K562 (cell line): ENCODE measurements around the gene OR10T2. TPM values are rescaled to one million over a fixed set of nuclear protein-coding genes. Genes with fewer than 3 reads are reported as not detected.
"Not testable (repeated sequence)": the region's sequence is repeated elsewhere in the genome, so short reads cannot be mapped to it uniquely, and the experiment has no call there.

Experiments used
- ATAC-seq: fragments of 200-7000 bp; cut with Tn5 transposase; 3 replicates; pipeline ENCODE4 v1.9.1; 2020; ENCODE audit warnings: moderate library complexity
- BruUV-seq: library from RNA; stranded (reverse); fragments of 400-500 nt; replicated peaks from 2 replicates; lab custom pipeline; 2021; lab: Mats Ljungman, UMichigan
- CTCF ChIA-PET: fragments of 300-600 bp; formaldehyde crosslinking; extraction: SDS; loops from one replicate; lab custom pipeline; 2021; ENCODE audit warnings: low intra/inter-chr PET ratio; lab: Yijun Ruan, JAX
- POLR2A ChIA-PET: fragments of 300-600, 350-650 bp; sonication (Branson Sonifier 250); formaldehyde crosslinking; extraction: SDS; loops from one replicate; lab custom pipeline; 2021; ENCODE audit warnings: antibody characterized with exemption, inconsistent platforms; lab: Yijun Ruan, JAX
- DNase-seq, 4 experiments: peaks; one replicate each; pipeline versions ENCODE4 v3.0.0 to v3.0.0-alpha.2; 2011 to 2018; ENCODE audit warnings: low spot score in 3 of 4, mixed read lengths in 3 of 4; ENCODE audit errors: extremely low read depth in 1 of 4
- FAIRE-seq: peaks from 2 replicates; lab custom pipeline; 2011; peaks lifted over from hg19 to GRCh38; lab: Jason Lieb, UNC
- H2AFZ ChIP-seq: 2 replicates; pipeline ENCODE4 v1.6.0; 2011; ENCODE audit warnings: low read depth, low read length, control low read depth, inconsistent platforms
- H3K27ac ChIP-seq: fragments of 200-600 bp; 3 replicates; pipeline ENCODE4 v1.8.0; 2011; ENCODE audit warnings: low read depth, mild to moderate bottlenecking, control low read depth, inconsistent platforms, low read length, moderate library complexity, mixed read lengths; ENCODE audit errors: extremely low read depth
- H3K27me3 ChIP-seq, 2 experiments: fragments of 300-600 bp in 1 of 2; 2 replicates in 1 of 2; 3 replicates in 1 of 2; pipeline versions ENCODE4 v1.6.0 to v1.8.0; 2011; ENCODE audit warnings: inconsistent platforms in 2 of 2, low read length in 2 of 2, mild to moderate bottlenecking in 1 of 2, mixed read lengths in 1 of 2, moderate library complexity in 1 of 2; ENCODE audit not compliant: control insufficient read depth in 2 of 2, insufficient read depth in 2 of 2
- H3K36me3 ChIP-seq: fragments of 300-600 bp; 3 replicates; pipeline ENCODE4 v1.8.0; 2011; ENCODE audit warnings: mild to moderate bottlenecking, low read length, inconsistent platforms; ENCODE audit not compliant: control insufficient read depth, insufficient read depth
- H3K4me1 ChIP-seq, 2 experiments: fragments of 200-600 bp in 1 of 2; replicated peaks in 1 of 2; 2 replicates in 1 of 2; 3 replicates in 1 of 2; pipeline versions ENCODE4 v1.5.1 to v1.8.0; 2011; ENCODE audit warnings: inconsistent platforms in 2 of 2, low read length in 2 of 2, mild to moderate bottlenecking in 1 of 2, mixed read lengths in 1 of 2, moderate library complexity in 1 of 2; ENCODE audit not compliant: control insufficient read depth in 2 of 2, insufficient read depth in 2 of 2
- H3K4me2 ChIP-seq: 2 replicates; pipeline ENCODE4 v1.6.1; 2011; ENCODE audit warnings: low read length, control low read depth, inconsistent platforms, mixed read lengths; ENCODE audit not compliant: insufficient read depth
- H3K4me3 ChIP-seq: fragments of 200-600 bp; sonication (generic), shearing (Covaris generic); 2 replicates; pipeline ENCODE4 v1.5.1; 2016; ENCODE audit warnings: control low read depth, inconsistent platforms
- H3K79me2 ChIP-seq: fragments of 200-600 bp; 3 replicates; pipeline ENCODE4 v1.8.0; 2011; ENCODE audit warnings: low read length, inconsistent platforms; ENCODE audit not compliant: control insufficient read depth, insufficient read depth
- H3K9ac ChIP-seq, 2 experiments: 2 replicates each; pipeline versions ENCODE4 v1.6.0 to v1.6.1; 2011; ENCODE audit warnings: low read depth in 2 of 2, low read length in 2 of 2, control low read depth in 1 of 2, inconsistent platforms in 1 of 2, mild to moderate bottlenecking in 1 of 2, mixed read lengths in 1 of 2; ENCODE audit not compliant: insufficient read depth in 1 of 2
- H3K9me1 ChIP-seq: one replicate; pipeline ENCODE4 v1.6.0; 2011; ENCODE audit warnings: inconsistent platforms, mild to moderate bottlenecking, low read length, moderate library complexity; ENCODE audit not compliant: control insufficient read depth, insufficient read depth
- H3K9me3 ChIP-seq: replicated peaks from 2 replicates; pipeline ENCODE4 v1.5.1; 2011; ENCODE audit warnings: low read depth, low read length, inconsistent platforms; ENCODE audit not compliant: control insufficient read depth, insufficient read depth
- H4K20me1 ChIP-seq: replicated peaks from 2 replicates; pipeline ENCODE4 v1.6.1; 2011; ENCODE audit warnings: low read length, inconsistent platforms, mixed read lengths; ENCODE audit not compliant: control insufficient read depth, insufficient read depth
- MECOM ChIP-seq: fragments of 250-450 bp; sonication (Bioruptor Pico); IDR thresholded peaks from 2 replicates; pipeline ENCODE4 v1.8.0; 2022; ENCODE audit warnings: inconsistent platforms
- WGBS: fragments of 100-300 bp; shearing (Covaris generic); methylation state at CpG from one replicate; pipeline ENCODE4 v1.1.6; 2016; ENCODE audit warnings: low coverage, mixed read lengths; ENCODE audit not compliant: insufficient coverage; ENCODE audit errors: missing lambda C conversion rate; 5-methylcytosine and 5-hydroxymethylcytosine counted together
- in situ Hi-C: fragments of 300-500 bp; cut with MboI; formaldehyde crosslinking; loops from 4 replicates; pipeline ENCODE4 v1.15.0; 2018; ENCODE audit warnings: inconsistent platforms, mixed read lengths
- intact Hi-C: fragments of 100-400 bp; cut with micrococcal nuclease; formaldehyde crosslinking; loops from 2 replicates; pipeline ENCODE4 v1.14.2; 2022
- polyA plus RNA-seq, 8 experiments: library from polyadenylated mRNA; depleted of rRNA in 4 of 8; stranded (reverse) in 5 of 8; unstranded in 3 of 8; fragments of >200 nt; fragmentation: Nextera tagmentation in 2 of 8; fragmentation: Illumina TruSeq in 1 of 8; extraction: Ambion mirVana in 2 of 8; extraction: Trizol in 1 of 8; gene quantifications; 2 replicates each; pipeline versions ENCODE4 v1.2.1 to v1.2.3, GENCODE V29; 2011 to 2014; ENCODE audit warnings: inconsistent platforms in 1 of 8, missing spikeins in 1 of 8
- total RNA-seq, 7 experiments: library from RNA; depleted of rRNA in 6 of 7; stranded (reverse); fragments of >200 nt in 6 of 7; fragmentation: Illumina TruSeq in 2 of 7; extraction: Trizol in 2 of 7; gene quantifications; 2 replicates each; pipeline versions ENCODE4 v1.2.1 to v1.2.3, GENCODE V29; 2011 to 2021; ENCODE audit warnings: low replicate concordance in 1 of 7

Gene OR10T2
- total and polyA plus RNA-seq, 9 of the 15 experiments (the other 6 are each of a cell fraction or from before 2014, with no cell fraction given), result not detected

DNA sequence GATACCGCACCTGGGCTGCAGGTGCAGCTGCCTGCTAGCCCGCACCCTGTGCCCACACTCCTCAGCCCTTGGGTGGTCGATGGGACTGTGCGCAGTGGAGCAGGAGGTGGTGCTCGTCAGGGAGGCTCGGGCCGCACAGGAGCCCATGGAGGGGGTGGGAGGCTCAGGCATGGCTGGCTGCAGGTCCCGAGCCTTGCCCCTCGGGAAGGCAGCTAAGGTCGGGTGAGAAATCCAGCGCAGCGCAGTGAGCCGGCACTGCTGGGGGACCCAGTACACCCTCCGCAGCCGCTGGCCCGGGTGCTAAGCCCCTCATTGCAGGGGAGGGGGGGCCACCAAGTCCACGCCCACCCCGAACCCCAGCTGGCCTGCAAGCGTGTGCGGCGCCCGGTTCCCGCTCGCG is 25.2 kb downstream of the OR10T2 start:
- H3K4me2 ChIP-seq, H3K27me3 ChIP-seq, H3K9ac ChIP-seq, intact Hi-C loops, H4K20me1 ChIP-seq, H3K79me2 ChIP-seq, in situ Hi-C loops, H3K9me1 ChIP-seq, H3K27ac ChIP-seq, ATAC-seq, FAIRE-seq, H3K36me3 ChIP-seq, H3K4me3 ChIP-seq, BruUV-seq, H2AFZ ChIP-seq, H3K9me3 ChIP-seq, DNase-seq, POLR2A ChIA-PET, CTCF ChIA-PET, H3K4me1 ChIP-seq: not testable (repeated sequence)
- 4% methylated on average over 22 of the region's 25 CpGs for WGBS

DNA sequence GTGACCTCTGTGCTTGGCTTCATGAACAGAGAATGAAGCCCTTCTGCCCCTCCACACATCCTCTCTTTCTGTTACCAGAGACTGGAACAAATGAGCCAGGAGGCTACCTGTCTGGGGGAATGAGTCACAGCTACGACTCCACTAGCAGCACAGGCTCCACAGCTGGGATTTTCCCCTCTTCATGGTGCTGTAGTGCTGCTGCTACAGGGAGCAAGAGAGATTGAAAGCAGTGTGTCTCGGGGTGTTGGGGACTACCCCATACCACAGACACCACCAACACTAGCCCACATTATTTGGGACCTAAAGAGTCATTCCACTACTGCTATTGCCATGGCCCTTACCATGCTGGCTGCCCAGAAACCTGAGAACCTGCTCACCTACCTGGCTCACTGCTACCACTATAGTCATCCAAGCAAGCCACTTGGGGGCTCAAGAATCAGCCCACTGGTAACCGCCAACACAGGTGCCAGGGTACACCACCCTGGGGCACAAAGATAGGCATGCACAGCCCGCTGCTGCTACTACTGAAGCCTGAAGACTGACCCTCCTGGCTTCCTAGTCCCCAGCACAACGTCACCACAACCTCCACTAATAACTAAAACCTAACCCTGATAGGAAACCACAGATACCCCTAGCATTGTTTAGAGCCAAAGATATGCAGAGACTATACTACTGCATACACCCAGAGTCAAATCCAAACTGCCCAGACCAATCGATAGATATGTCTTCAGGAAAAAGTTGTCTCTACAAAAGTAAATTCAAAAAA is 27.9 kb downstream of the OR10T2 start:
- Histone ChIP-seq H3K4me3 (no peak overlapping the region), H3K9me3 (no peaks in the 10 kb centered on the region), H3K27me3 (no peaks in the 10 kb centered on the region), H4K20me1 (no peaks in the 10 kb centered on the region), H3K36me3 (no peaks in the 10 kb centered on the region), H3K27ac (no peak overlapping the region), H3K4me1 (no peaks in the 10 kb centered on the region), H3K79me2 (no peaks in the 10 kb centered on the region), H3K4me2 (no peak overlapping the region), H3K9me1 (no peaks in the 10 kb centered on the region), H2AFZ (no peak overlapping the region), H3K9ac (no peak overlapping the region)
- no peak for DNase-seq
- BruUV-seq, result no TSS peak
- in situ Hi-C loops, result no loop called here
- intact Hi-C loops, result no loop called here
- FAIRE-seq, result no peak
- POLR2A ChIA-PET, result no interaction called here
- CTCF ChIA-PET, result no interaction called here
- TF ChIP-seq MECOM (CRISPR knock-in tag), result no peak
- WGBS, result 0% methylated on average over 6 of the region's 6 CpGs
- ATAC-seq, result no peak
